ENCODE results near the gene LUZP2. TPM values are rescaled to one million over a fixed set of nuclear protein-coding genes. Genes with fewer than 3 reads are reported as not detected.

LUZP2 gene
- total RNA-seq, 2 experiments from 2014 or later, result not detected

GRCh38 chr11:25119416-25119815 lies 622.6 kb downstream of the LUZP2 start:
- Mint-ChIP-seq H3K4me3 (no peak overlapping the region), H3K27ac (no peak overlapping the region), H3K4me1 (ENCODE audit: low read depth) (no peaks in the 10 kb centered on the region), H3K9me3 (peaks cover 5% of the 10 kb centered on the region), H3K27me3 (no peaks in the 10 kb centered on the region), H3K36me3 (ENCODE audit: low read depth) (no peaks in the 10 kb centered on the region)
- Histone ChIP-seq H3K27me3 (ENCODE audit: control insufficient read depth in 1 of 2, insufficient read depth in 2 of 2, low read length in 2 of 2) (no peaks in the 10 kb centered on the region), H3K4me3 (ENCODE audit: low read length) (no peak overlapping the region), H3K4me1 (ENCODE audit: insufficient read depth, low read length) (no peaks in the 10 kb centered on the region), H3K9me3 (ENCODE audit: control insufficient read depth in 1 of 2, insufficient read depth in 1 of 2, low read length in 2 of 2) (peaks cover 0 to 4% of the 10 kb centered on the region in 2 experiments), H3K27ac (ENCODE audit: low read depth in 1 of 2, low read length in 2 of 2) (no peak overlapping the region), H3K36me3 (ENCODE audit: insufficient read depth, low read length) (no peaks in the 10 kb centered on the region)
- DNase-seq (no peak), ATAC-seq (ENCODE audit: poor library complexity) (no peak)
- no peak for TF ChIP-seq CTCF (IDR thresholded peaks at IDR 0.05)
- POLR2A ChIA-PET, result no interaction called here
- intact Hi-C loops (cut with DNase I, micrococcal nuclease), result no loop called here
- CTCF ChIA-PET, result no interaction called here
